Lower leg skin (tissue), 4 donors: ENCODE measurements around the gene TIMM17B. TPM values are rescaled to one million over a fixed set of nuclear protein-coding genes. Genes with fewer than 3 reads are reported as not detected.

Experiments used
- DNase-seq, 2 donors: peaks; one replicate each; pipeline ENCODE4 v3.0.0-alpha.2; 2019; ENCODE audit warnings: low spot score in 2 of 2
- H3K4me3 ChIP-seq: fragments of 200-600 bp; sonication (generic); 2 replicates; pipeline ENCODE4 v1.5.1; 2017; ENCODE audit warnings: mild to moderate bottlenecking, low read depth; ENCODE audit not compliant: poor library complexity, severe bottlenecking
- CTCF ChIP-seq, 3 donors: fragments of 450-650 bp; IDR thresholded peaks; one replicate each; pipeline ENCODE4 v1.5.1; 2016; ENCODE audit warnings: antibody characterized with exemption in 3 of 3, mild to moderate bottlenecking in 3 of 3, moderate library complexity in 2 of 3
- POLR2A ChIP-seq, 2 donors: fragments of 450-650 bp; IDR thresholded peaks; one replicate each; pipeline ENCODE4 v1.6.1; 2016 to 2017; ENCODE audit warnings: antibody characterized with exemption in 2 of 2, mild to moderate bottlenecking in 1 of 2, moderate library complexity in 1 of 2
- WGBS, 2 donors: methylation state at CpG; one replicate each; pipeline ENCODE4 v1.1.5; 2018; 5-methylcytosine and 5-hydroxymethylcytosine counted together
- intact Hi-C: fragments of 100-400 bp; cut with DNase I; formaldehyde crosslinking; loops from one replicate; pipeline ENCODE4 v1.15.0; 2023; ENCODE audit warnings: low total_unique reads
- total RNA-seq, 4 donors: library from RNA; depleted of rRNA; stranded (reverse); fragments of >200 nt; gene quantifications; one replicate each; pipeline ENCODE4 v1.1.0, GENCODE V29; 2016

Gene TIMM17B
- total RNA-seq, 4 donors from 2014 or later: 37.1 to 46.2 (median 42.2) TPM

GRCh38 chrX:48908600-48908999 lies 11.0 kb upstream of the TIMM17B start:
- no peak for TF ChIP-seq CTCF (IDR thresholded peaks at IDR 0.05)
- TF ChIP-seq POLR2A (IDR thresholded peaks at IDR 0.05): no peak
- intact Hi-C loops: no loop called here
- WGBS, 2 donors: 22 to 50% methylated on average over 1 of the region's 1 CpG
- DNase-seq: no peak
- no peak overlapping the region for H3K4me3 ChIP-seq

GRCh38 chrX:48905090-48905790 lies 7.7 kb upstream of the TIMM17B start:
- DNase-seq: no peak
- H3K4me3 ChIP-seq: no peak overlapping the region
- TF ChIP-seq CTCF (IDR thresholded peaks at IDR 0.05) (no peak), POLR2A (IDR thresholded peaks at IDR 0.05) (no peak)
- 84 to 89% methylated on average over 15 to 20 of the region's 20 CpGs for WGBS, 2 donors
- intact Hi-C loops: no loop called here

- H3K4me3 ChIP-seq: no peak overlapping the region
- WGBS, 2 donors: 89 to 91% methylated on average over 14 of the region's 14 CpGs
- intact Hi-C loops: no loop called here
- TF ChIP-seq CTCF (IDR thresholded peaks at IDR 0.05): no peak
- DNase-seq: no peak
These were observed 7.1 kb upstream of the TIMM17B start for GRCh38 chrX:48904626-48905025.

- DNase-seq: no peak
- TF ChIP-seq CTCF (IDR thresholded peaks at IDR 0.05) (no peak), POLR2A (IDR thresholded peaks at IDR 0.05) (no peak)
- intact Hi-C loops: no loop called here
- WGBS, 2 donors: 85 to 86% methylated on average over 8 of the region's 8 CpGs
- H3K4me3 ChIP-seq: no peak overlapping the region
These were observed 6.6 kb upstream of the TIMM17B start for GRCh38 chrX:48904180-48904579.

GRCh38 chrX:48903290-48903689 lies 5.7 kb upstream of the TIMM17B start:
- intact Hi-C loops: no loop called here
- DNase-seq: no peak
- WGBS, 2 donors: 84 to 86% methylated on average over 6 of the region's 6 CpGs
- H3K4me3 ChIP-seq: no peak overlapping the region
- TF ChIP-seq CTCF (IDR thresholded peaks at IDR 0.05) (no peak), POLR2A (IDR thresholded peaks at IDR 0.05) (no peak)

GRCh38 chrX:48902776-48903175 lies 5.2 kb upstream of the TIMM17B start:
- 81 to 82% methylated on average over 5 to 14 of the region's 14 CpGs for WGBS, 2 donors
- intact Hi-C loops: no loop called here
- H3K4me3 ChIP-seq: no peak overlapping the region
- TF ChIP-seq CTCF (IDR thresholded peaks at IDR 0.05) (no peak), POLR2A (IDR thresholded peaks at IDR 0.05) (no peak)
- no peak for DNase-seq
